GM18861 (cell line): ENCODE measurements around the gene DDX1.
A peak's percentile ranks its signal among the peaks of the same experiment; 100 is the strongest.

ENCODE experiments used
- ATAC-seq: cut with Tn5 transposase; IDR thresholded peaks from one replicate; pipeline ENCODE4 v1.9.1; 2021; ENCODE audit not compliant: unreplicated experiment

DDX1 gene

GRCh38 chr2:15562354-15563031, 29.2 kb upstream of the DDX1 start:
- no peak for ATAC-seq

- no peak for ATAC-seq
These were observed 28.2 kb upstream of the DDX1 start for GRCh38 chr2:15563227-15564100.

GRCh38 chr2:15565392-15565791, 26.3 kb upstream of the DDX1 start:
- no peak for ATAC-seq

GRCh38 chr2:15565994-15566671, 25.5 kb upstream of the DDX1 start:
- no peak for ATAC-seq

GRCh38 chr2:15566912-15567311, 24.8 kb upstream of the DDX1 start:
- ATAC-seq, result no peak

GRCh38 chr2:15568874-15569273, 22.8 kb upstream of the DDX1 start:
- ATAC-seq, result no peak

- ATAC-seq, result no peak
These were observed 21.6 kb upstream of the DDX1 start for GRCh38 chr2:15570104-15570503.

- ATAC-seq, result no peak
These were observed 19.9 kb upstream of the DDX1 start for GRCh38 chr2:15571729-15572128.

- peak; percentile 86 for ATAC-seq
These were observed 14.5 kb upstream of the DDX1 start for GRCh38 chr2:15577071-15577735.

GRCh38 chr2:15579641-15580040, 12.0 kb upstream of the DDX1 start:
- no peak for ATAC-seq

- no peak for ATAC-seq
These were observed 11.2 kb upstream of the DDX1 start for GRCh38 chr2:15580451-15580850.

- no peak for ATAC-seq
These were observed 8.8 kb upstream of the DDX1 start for GRCh38 chr2:15582710-15583357.

- no peak for ATAC-seq
These were observed 7.8 kb upstream of the DDX1 start for GRCh38 chr2:15583826-15584225.

- no peak for ATAC-seq
These were observed 7.4 kb upstream of the DDX1 start for GRCh38 chr2:15584316-15584715.

GRCh38 chr2:15584767-15585469, 6.8 kb upstream of the DDX1 start:
- no peak for ATAC-seq

- ATAC-seq, result no peak
These were observed 3.2 kb upstream of the DDX1 start for GRCh38 chr2:15588329-15588919.

GRCh38 chr2:15591373-15591691, 336 bp upstream of the DDX1 start:
- ATAC-seq, result no peak

- no peak for ATAC-seq
These were observed 1.6 kb downstream of the DDX1 start for GRCh38 chr2:15593327-15593705.

- ATAC-seq, result no peak
These were observed 2.9 kb downstream of the DDX1 start for GRCh38 chr2:15594291-15595256.
